ENCODE data around the gene LONP1. TPM values are rescaled to one million over a fixed set of nuclear protein-coding genes. Genes with fewer than 3 reads are reported as not detected.

The LONP1 gene
- total RNA-seq, 1 experiment from 2014 or later: 180 TPM

DNA sequence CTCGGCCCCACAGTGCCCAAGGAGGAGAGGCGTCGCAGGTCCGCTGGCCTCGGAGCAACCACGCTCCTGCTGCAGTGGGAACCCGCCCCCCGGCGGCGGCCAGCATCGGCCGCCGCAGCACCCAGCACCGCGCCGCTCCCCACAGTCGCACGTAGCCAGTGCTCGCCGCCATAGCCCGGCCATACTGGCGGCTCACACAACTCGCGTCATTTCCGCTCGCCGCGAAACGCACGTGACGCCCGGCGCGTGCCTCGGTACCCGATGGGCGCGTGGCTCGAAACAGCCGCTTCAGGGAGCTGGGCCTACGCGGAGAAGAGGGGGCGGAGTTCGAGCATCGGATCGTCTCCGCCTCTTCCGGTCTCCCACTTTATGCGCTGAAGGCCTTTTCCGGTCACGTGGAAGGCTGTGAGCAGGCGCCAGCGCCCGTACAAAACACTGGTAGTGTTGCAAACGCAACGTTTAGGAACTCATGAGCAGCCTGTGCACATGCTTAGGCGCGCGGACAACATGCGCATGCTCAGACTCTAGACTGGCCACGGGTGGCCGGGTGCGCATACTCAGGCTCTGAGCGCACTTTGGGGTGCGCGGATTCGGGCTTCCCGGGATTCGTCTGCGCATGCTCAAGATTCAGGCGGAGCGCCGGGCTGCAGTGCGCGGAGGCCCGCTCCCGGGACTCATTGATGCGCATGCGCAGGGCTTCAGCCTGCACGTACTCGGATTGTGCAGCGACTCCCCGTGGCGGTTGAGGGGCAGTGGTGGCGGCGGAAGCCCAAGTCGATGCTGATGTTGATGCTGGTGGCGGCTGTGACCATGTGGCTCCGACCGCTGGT is at the start of gene LONP1, which contains the start of gene CATSPERD (continued):
- peak; percentile 67 for TF ChIP-seq SP1 (IDR thresholded peaks at IDR 0.05; ENCODE audit: low read depth)
- TF ChIP-seq CTCF (IDR thresholded peaks at IDR 0.05 in 2 of 3, conservative IDR thresholded peaks at IDR 0.05 in 1 of 3; ENCODE audit: borderline replicate concordance in 1 of 3, insufficient read depth in 1 of 3, low read depth in 2 of 3, low read length in 2 of 3): peak; percentile 62 to 92 (median 88)
- no peak for TF ChIP-seq EZH2 (IDR thresholded peaks at IDR 0.05)
- peak; percentile 84 for TF ChIP-seq EGR1 (IDR thresholded peaks at IDR 0.05; ENCODE audit: low read depth)

GRCh38 chr19:5767949-5768348 is 48.0 kb upstream of the LONP1 start:
- H3K4me3 ChIP-seq (replicated peaks in 1 of 2; ENCODE audit: low read depth in 1 of 2, low read length in 2 of 2): no peak overlapping the region
- no peak overlapping the region for H3K27ac ChIP-seq (ENCODE audit: low read depth, low read length)
- no peaks in the 10 kb centered on the region for H3K36me3 ChIP-seq (ENCODE audit: control insufficient read depth in 1 of 2, insufficient read depth in 2 of 2, low read length in 2 of 2)
- no peak for ATAC-seq
- H4K20me1 ChIP-seq (ENCODE audit: insufficient read depth): no peaks in the 10 kb centered on the region
- no peak overlapping the region for H3K4me2 ChIP-seq (ENCODE audit: low read length)
- no peaks in the 10 kb centered on the region for H3K9me3 ChIP-seq (ENCODE audit: control insufficient read depth in 1 of 2, insufficient read depth in 1 of 2, low read depth in 1 of 2, low read length in 2 of 2)
- H3K9me2 ChIP-seq (ENCODE audit: insufficient read depth): no peaks in the 10 kb centered on the region
- ChIA-PET CTCF (interaction anchor here (1.7 kb wide), 1 partner anchor 36 kb away, joined by 4 read pairs; no protein-coding TSS in a partner anchor), POLR2A (no interaction called here), RAD21 (ENCODE audit: low non-redundant PET in 1 of 2, low total read pairs in 2 of 2, uncharacterized antibody in 2 of 2, unreplicated experiment in 2 of 2) (no interaction called here)
- H2AFZ ChIP-seq (ENCODE audit: low read depth, low read length, poor library complexity, severe bottlenecking): no peak overlapping the region
- no peaks in the 10 kb centered on the region for H3K27me3 ChIP-seq (ENCODE audit: insufficient read depth, low read length)
- H3K9ac ChIP-seq (ENCODE audit: low read length): no peak overlapping the region
- TF ChIP-seq FOSL1 (IDR thresholded peaks at IDR 0.05; ENCODE audit: low read depth) (no peak), CTCF (IDR thresholded peaks at IDR 0.05 in 2 of 3, conservative IDR thresholded peaks at IDR 0.05 in 1 of 3; ENCODE audit: borderline replicate concordance in 1 of 3, insufficient read depth in 1 of 3, low read depth in 2 of 3, low read length in 2 of 3) (no peak), ZFX (IDR thresholded peaks at IDR 0.05) (no peak), TCF7L2 (IDR thresholded peaks at IDR 0.05; ENCODE audit: borderline replicate concordance, extremely low read depth, insufficient read depth, insufficient read length) (no peak), EZH2phosphoT487 (IDR thresholded peaks at IDR 0.05; ENCODE audit: borderline replicate concordance) (no peak), SP1 (IDR thresholded peaks at IDR 0.05; ENCODE audit: low read depth) (no peak), SRF (IDR thresholded peaks at IDR 0.05; ENCODE audit: low read depth) (no peak)
- H3K79me2 ChIP-seq (ENCODE audit: insufficient read depth, low read length): no peaks in the 10 kb centered on the region
- BruUV-seq (replicated peaks): no TSS peak
- no peaks in the 10 kb centered on the region for H3K4me1 ChIP-seq (ENCODE audit: control insufficient read depth in 1 of 2, insufficient read depth in 2 of 2, low read length in 2 of 2)
- intact Hi-C loops (cut with micrococcal nuclease): no loop called here
- DNase-seq (ENCODE audit: low read depth, low spot score): no peak
